HG02870 (cell line): Measurements from ENCODE around the gene TSPEAR.
"Not testable (repeated sequence)": the region's sequence is repeated elsewhere in the genome, so short reads cannot be mapped to it uniquely, and the experiment has no call there.

Experiments
- ATAC-seq: cut with Tn5 transposase; IDR thresholded peaks from one replicate; pipeline ENCODE4 v1.9.1; 2021; ENCODE audit warnings: mild to moderate bottlenecking, moderate library complexity; ENCODE audit not compliant: unreplicated experiment

The TSPEAR gene

GRCh38 chr21:44496564-44497550, 214.5 kb downstream of the TSPEAR start:
- no peak for ATAC-seq

GRCh38 chr21:44495611-44496563, 215.5 kb downstream of the TSPEAR start:
- no peak for ATAC-seq

DNA sequence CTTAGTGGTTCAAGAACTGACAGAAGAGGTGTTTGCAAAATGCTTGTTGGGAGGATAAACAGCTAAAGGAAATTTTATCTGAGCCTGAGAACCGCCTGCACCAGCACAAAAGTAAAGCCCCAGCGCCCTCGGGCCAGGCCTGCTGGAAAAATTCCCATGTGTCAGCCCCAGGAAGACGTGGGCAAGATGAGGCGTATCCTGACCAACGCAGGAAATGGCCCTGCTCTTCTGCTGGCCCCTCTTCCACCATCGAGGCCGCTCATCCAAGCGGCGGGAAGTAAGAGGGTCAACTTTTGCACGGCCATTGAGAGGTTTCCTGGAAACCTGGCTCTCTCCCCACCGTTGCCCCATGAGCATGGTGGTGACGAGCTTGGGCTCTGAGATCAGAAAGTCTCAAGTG, 216.4 kb downstream of the TSPEAR start:
- no peak for ATAC-seq

DNA sequence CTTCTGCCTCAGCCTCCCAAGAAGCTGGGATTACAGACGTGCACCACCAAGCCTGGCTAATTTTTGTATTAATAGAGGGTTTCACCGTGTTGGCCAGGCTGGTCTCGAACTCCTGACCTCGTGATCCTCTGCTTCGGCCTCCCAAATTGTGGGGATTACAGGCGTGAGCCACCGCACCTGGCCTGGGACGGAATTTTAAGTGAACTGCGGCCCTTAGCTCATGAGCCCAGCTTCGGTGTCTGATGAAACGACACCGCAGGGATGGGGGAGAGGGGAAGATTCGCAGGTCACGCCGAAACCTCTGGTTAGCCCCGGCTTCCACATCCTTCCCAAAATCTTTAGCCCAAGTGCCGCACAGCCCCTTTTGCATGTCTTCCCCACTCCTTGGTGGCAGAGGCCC, 217.0 kb downstream of the TSPEAR start:
- ATAC-seq: no peak

DNA sequence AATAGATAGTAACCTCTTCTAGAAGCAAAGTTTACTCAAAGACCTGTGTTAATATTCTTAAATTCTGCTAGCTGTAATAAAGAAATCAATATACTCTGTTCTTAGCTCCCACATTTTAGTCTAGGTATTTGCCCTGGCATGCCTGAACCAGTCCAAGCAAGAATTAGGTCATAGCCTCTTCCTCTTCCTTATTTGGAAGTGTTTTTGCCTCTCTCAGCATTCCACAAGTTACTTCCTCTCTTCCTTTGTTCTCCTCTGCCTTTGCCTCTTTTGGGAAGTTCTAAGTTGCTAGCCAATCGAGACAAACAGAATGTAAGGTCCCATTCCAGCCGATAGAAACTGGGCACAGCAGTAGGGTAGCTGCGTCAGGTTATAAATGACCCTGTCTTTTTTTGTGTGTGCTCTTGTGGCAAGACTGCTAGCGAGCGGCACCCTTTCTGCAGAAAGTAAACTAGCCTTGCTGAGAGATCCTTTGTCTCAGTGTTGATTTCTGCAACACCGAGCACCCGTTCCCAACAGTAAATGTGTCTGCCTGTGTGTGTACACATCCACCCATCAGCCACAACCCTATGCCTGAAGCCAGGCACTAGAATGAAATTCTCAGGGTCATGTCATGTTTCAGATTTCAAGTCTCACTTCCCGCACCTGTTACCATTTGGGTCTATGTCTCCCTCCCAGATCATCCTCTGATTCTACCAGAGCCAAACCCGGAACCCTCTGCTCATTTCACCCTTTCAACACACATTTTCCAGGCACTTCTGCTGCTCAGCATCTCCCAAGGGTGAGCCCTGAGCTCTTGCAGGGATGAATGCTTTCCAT, 218.6 kb downstream of the TSPEAR start:
- ATAC-seq: no peak

DNA sequence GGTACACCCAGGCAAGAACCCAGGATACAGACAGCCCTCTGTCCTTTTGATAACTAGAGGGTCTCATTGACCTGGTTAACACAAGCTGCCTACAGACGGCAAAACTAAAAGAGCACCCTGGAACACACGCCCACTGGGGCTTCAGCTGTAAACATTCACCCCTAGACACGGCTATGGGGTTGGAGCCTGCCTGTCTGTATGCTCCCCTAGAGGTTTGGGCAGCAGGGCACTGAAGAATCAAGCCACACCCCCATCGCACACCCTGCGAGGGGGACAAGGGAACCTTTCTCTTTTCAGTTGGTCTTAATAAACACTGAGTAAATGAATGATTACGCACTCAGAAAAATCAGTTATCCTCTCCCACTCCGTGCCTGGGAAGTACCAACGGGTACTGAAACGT, 220.6 kb downstream of the TSPEAR start:
- ATAC-seq: no peak

- ATAC-seq: no peak
These were observed 221.0 kb downstream of the TSPEAR start for GRCh38 chr21:44490405-44490804.

DNA sequence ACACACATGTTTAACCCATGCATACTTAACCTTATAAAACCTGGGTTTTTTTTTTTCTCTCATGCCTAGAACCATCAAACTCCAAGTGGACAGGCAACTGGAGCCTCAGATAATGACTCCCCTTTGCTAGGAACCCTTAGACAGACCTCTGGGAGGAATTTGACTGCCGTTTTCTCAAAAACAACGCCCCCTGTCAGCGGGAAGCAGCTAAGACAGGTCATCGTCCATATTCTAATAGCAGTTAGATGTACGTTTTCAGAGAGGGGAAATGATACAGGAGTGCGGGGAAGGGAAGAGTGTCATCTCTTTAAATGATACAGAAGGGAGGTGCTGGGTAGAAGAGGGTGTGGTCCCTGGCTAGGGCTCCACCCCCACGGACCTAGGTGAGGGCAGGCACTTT, 221.4 kb downstream of the TSPEAR start:
- no peak for ATAC-seq

DNA sequence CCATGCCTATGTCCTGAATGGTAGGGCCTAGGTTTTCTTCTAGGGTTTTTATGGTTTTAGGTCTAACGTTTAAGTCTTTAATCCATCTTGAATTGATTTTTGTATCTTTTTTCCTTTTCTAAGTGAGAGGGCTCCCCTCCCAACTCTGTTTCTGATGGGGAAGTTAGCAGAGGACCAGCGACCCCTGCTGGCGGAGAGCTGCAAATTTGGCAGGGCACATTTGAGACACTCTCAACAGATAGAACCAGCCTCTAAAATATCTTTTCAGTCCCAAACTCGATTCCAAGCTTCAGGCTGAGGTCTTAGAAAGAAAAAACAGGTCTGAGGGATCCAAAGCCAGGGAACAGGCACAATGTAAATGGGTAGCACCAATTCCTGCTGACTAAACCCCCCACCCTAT, 223.5 kb downstream of the TSPEAR start:
- ATAC-seq: no peak

DNA sequence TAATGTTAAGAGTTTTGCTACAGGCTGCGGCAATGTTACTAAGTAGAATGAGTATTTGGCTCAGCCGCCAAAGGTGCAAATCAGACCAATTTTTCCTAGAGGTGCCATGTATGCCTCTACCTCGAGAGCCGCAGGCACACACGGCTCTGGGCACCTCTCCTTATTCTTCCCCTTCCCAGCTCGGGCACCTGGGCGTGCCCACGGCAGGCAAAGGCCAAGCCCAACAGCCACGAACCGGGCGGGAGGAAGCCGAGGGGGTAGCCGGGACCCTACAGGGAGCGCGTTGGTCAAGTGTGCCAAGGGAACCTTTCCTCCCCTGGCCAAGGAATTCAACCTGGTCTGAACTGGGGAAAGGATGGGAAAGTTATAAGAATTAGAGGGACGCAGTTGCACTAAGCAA, 225.1 kb downstream of the TSPEAR start:
- no peak for ATAC-seq

DNA sequence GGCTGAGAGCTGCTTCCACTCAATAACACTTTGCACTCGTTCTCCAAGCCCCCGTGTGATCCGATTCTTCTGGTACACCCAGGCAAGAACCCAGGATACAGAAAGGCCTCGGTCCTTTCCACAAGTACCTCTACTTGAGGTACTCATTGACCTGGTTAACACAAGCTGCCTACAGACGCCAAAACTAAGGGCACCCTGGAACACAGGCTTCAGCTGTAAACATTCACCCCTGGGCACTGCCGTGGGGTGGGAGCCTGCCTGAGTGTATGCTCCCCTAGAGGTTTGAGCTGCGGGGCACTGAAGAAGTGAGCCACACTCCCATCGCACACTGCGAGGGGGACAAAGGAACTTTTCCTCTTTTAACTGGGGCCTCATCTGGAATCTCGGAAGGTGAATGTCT, 225.6 kb downstream of the TSPEAR start:
- ATAC-seq: no peak

- ATAC-seq: no peak
These were observed 226.0 kb downstream of the TSPEAR start for GRCh38 chr21:44485254-44485793.

DNA sequence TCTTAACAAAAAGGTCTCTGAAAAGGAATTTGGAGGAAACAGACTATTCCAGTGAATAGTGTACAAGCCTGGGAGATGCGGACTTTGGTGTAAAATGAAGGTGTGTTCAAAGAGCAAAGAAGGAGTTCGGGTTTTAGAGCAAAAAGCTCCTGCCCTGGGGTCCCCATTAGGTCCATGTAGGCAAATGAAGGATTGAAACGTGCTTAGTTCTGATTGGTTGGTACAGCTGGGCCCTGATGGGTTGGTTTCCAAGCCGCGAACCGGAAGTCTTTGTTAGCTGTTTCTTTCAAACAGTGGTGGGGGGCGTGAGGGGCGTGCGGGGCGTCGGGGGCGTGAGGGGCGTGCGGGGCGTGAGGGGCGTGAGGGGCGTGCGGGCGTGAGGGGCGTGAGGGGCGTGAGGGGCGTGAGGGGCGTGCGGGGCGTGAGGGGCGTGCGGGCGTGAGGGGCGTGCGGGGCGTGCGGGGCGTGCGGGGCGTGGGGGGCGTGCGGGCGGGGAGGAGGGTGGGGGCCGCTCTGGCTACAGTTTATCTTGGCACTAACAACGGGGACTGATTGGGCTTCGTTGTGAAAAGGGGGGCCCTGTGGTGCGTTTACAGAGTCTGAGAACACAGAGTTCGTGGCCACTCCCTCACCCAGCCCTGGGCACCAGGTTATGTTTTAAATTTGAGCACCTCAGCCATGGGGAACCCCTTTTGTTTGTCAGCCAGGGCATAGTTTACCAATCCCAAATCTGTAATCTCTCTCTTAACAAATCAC, 226.7 kb downstream of the TSPEAR start:
- ATAC-seq: no peak

DNA sequence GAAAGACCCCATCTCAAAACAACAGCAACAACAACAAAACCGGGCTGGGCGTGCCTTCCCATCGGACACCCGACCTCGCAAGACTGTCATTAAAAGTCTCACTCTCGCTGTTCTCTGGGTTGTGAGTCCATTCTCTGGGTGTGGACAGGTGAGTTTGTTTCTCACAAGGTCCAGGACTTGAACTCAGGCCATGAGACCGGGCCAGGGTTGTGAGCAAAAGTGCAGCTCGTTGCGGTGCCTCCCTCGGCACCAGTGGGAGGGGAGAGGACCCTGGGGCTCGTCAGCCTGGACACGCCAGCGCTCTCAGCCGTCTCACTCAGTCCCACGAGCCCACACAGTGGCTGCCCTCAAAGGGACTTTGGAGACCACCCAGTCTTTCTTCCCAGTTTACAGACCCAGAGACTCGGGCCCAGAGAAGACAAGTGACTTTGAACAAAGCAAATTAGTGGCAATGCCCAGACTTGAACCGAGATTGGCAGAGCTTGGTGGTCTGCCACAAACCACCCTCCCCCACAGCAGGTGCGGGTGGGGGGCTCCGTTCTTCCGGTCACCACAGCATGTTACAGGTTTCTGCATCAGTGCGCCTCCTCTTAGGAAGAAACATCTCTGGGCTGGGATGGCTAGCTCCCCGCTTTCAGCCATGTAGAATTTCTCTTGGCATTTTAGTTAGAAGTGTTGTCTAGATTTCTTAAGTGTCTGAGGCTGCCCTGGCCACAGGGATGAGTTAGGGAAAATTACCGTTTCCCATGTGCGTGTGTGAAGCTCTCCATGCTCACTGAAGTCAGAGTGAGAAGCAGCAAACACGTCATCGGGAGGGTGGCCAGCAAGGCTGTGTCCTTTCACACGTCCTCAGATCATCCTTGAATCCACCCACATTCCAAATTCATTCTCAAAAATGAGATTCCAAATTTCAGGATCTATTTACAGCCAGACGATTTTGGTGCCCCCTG, 227.8 kb downstream of the TSPEAR start:
- no peak for ATAC-seq

DNA sequence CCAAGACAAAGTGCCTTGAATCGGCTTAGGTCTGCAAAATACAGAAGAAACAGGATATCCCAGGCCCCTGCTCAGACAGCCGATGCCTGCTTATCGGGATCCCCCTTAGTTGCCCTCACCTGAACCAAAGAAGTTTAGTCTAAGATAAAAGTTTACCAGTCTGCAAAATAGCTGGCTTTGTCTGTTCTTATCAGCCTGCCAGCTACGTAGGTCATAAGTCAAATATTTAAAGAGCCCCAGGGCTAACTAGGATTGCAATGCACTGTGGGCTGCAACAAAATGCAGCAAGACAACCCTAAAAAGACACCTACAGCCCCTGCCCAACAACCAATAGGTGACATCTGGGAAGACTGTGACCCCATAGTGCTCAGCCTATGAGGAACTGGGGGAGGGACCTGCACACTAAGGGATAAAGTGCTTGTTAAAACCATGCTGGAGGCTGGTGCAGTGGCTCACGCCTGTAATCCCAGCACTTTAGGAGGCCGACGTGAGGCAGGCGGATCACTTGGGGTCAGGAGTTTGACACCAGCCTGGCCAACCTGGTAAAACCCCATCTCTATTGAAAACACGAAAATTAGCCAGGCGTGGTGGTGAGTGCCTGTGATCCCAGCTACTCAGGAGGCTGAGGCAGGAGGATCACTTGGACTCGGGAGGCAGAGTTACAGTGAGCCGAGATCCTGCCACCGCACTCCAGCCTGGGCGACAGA, 228.6 kb downstream of the TSPEAR start:
- ATAC-seq: no peak

- no peak for ATAC-seq
These were observed 230.9 kb downstream of the TSPEAR start for GRCh38 chr21:44480200-44481053.

- not testable (repeated sequence) for ATAC-seq
These were observed 231.7 kb downstream of the TSPEAR start for GRCh38 chr21:44479556-44480199.
